ENCODE results near the gene KRTAP10-12. TPM values are rescaled to one million over a fixed set of nuclear protein-coding genes. Genes with fewer than 3 reads are reported as not detected.

KRTAP10-12 gene
- total and polyA plus RNA-seq, 10 donors, result not detected

DNA sequence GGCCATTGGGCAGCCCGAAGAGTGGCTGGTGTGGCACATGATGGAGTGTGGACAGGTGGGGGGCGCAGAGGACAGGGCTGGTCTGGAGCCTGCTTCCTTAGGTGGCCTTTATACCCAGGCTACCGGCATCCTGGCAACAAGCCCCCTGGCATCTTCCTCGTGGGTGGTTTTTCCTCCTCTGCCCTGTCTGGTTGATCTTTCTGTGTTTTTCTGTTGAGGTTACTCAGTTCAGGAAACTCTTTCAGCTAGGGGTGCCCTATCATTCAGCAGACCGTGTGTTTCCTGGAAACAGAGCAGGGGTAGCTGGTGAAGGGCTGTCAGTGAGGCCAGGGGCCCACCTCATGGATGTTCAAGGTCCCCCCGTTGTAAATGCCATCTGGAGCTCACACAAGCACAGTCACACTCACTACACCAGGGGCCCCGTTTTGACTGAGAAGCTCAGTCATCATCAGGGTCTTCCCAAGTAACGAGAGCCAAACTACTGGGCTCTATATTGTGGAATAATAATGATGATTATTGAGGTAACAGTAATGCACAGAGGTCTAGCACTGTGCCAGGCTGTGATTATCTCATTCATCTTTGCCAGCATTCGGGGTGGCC, 42.3 kb upstream of the KRTAP10-12 start, which contains the start of gene KRTAP12-4:
Gene KRTAP12-4, minus strand, starts transcription at position 84 of the 600 bp plus-strand sequence. Its CDS starts 45 bp downstream, at position 39.
- Histone ChIP-seq H3K9me3 (peaks cover 0 to 23% (median 14%) of the 10 kb centered on the region in 8 donors), H3K4me3 (no peak within 1 kb of the TSS), H3K27ac (peak within 1 kb of the TSS in 7 of 8 donors; percentile 22 to 80 (median 52)), H3K27me3 (replicated peaks in 1 of 7) (peaks cover 0 to 27% (median 0%) of the 10 kb centered on the region in 7 donors), H3K4me1 (peaks cover 0 to 21% (median 6%) of the 10 kb centered on the region in 6 donors), H3K36me3 (no peaks in the 10 kb centered on the region)
- 53 to 63% (median 62%) methylated on average over 7 to 9 of the region's 9 CpGs for WGBS, 5 donors
- no peak for TF ChIP-seq POLR2AphosphoS5 (IDR thresholded peaks at IDR 0.05)
- TF ChIP-seq POLR2A (IDR thresholded peaks at IDR 0.05), result no peak
- TF ChIP-seq, protein P1, sequence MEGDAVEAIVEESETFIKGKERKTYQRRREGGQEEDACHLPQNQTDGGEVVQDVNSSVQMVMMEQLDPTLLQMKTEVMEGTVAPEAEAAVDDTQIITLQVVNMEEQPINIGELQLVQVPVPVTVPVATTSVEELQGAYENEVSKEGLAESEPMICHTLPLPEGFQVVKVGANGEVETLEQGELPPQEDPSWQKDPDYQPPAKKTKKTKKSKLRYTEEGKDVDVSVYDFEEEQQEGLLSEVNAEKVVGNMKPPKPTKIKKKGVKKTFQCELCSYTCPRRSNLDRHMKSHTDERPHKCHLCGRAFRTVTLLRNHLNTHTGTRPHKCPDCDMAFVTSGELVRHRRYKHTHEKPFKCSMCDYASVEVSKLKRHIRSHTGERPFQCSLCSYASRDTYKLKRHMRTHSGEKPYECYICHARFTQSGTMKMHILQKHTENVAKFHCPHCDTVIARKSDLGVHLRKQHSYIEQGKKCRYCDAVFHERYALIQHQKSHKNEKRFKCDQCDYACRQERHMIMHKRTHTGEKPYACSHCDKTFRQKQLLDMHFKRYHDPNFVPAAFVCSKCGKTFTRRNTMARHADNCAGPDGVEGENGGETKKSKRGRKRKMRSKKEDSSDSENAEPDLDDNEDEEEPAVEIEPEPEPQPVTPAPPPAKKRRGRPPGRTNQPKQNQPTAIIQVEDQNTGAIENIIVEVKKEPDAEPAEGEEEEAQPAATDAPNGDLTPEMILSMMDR (IDR thresholded peaks at IDR 0.05 in 8 of 11, conservative IDR thresholded peaks at IDR 0.05 in 3 of 11), result no peak
- no peak for DNase-seq
- intact Hi-C loops (cut with DNase I; ENCODE audit: low total_unique reads), result no loop called here

DNA sequence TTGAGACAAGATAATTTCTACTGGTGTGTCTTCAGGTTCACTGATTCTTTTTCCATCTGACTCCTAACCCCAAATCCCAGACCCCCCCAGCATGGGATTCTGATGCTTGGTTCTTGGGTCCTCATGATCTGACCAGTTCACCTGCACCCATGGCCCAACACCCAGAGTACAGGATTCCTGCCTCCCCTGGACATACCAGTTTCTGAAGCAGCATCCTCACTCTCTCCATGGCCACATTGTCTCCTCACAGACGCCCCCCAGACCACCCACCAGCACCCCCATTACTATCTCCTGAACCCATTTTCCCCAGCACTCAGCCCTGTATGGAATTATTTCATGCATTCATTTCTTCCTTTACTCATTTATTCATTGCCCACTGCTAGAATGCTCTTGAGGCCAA, 40.1 kb upstream of the KRTAP10-12 start:
- WGBS, 5 donors, result 30 to 76% (median 61%) methylated on average over 1 of the region's 1 CpG
- TF ChIP-seq, protein P1 (IDR thresholded peaks at IDR 0.05 in 8 of 11, conservative IDR thresholded peaks at IDR 0.05 in 3 of 11), result no peak
- TF ChIP-seq POLR2A (IDR thresholded peaks at IDR 0.05) (no peak), POLR2AphosphoS5 (IDR thresholded peaks at IDR 0.05) (no peak)
- intact Hi-C loops (cut with DNase I; ENCODE audit: low total_unique reads), result no loop called here
- no peak for DNase-seq
- Histone ChIP-seq H3K36me3 (no peaks in the 10 kb centered on the region), H3K4me3 (peak overlapping the region in 1 of 8 donors; percentile 28), H3K9me3 (peaks cover 0 to 23% (median 14%) of the 10 kb centered on the region in 8 donors), H3K27ac (peak overlapping the region; percentile 2 to 90 (median 72)), H3K4me1 (peaks cover 0 to 21% (median 6%) of the 10 kb centered on the region in 6 donors), H3K27me3 (replicated peaks in 1 of 7) (peaks cover 0 to 29% (median 0%) of the 10 kb centered on the region in 7 donors)

DNA sequence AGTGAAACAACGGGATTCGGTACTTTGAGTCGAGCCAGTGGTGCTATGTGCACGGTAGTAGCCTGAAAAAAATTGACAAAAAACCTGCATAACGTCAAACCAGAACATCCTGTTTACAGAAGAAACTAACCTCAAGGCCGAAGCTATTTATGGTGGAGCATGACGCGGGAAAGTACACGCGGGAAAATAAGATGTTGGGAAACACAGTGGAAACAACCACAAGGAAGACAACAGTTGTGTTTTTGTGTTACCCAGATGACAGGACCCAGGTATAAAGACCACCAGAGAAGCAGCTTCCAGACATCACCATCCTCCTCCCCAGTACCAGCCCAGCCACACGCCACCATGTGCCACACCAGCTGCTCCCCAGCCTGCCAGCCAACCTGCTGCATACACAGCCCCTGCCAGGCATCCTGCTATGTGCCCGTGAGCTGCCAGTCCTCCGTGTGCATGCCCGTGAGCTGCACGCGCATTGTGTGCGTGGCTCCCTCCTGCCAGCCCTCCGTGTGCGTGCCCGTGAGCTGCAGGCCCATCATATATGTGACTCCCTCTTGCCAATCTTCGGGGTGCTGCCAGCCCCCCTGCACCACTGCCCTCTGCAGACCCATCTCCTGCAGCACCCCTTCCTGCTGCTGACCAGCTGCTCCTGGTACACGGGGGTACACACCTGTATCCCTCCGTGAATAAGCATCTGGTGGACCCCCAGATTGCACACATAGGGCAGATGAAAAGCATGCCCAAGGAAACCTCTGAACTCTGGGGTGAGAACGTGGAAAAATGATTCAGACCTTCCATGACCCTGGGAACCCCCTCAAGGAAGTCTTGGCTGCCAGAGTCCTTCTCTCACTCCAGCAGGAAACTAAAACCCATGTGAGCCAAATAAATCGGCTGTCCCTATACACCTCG, 39.1 kb upstream of the KRTAP10-12 start, which contains the start of gene KRTAP12-3:
Gene KRTAP12-3, plus strand, starts transcription at position 298 of the 906 bp plus-strand sequence. Its CDS starts 48 bp downstream, at position 346.
- peak; percentile 86 for DNase-seq

More for the DNA sequence above, 39.1 kb upstream of the KRTAP10-12 start, which contains the start of gene KRTAP12-3:
- no peak for TF ChIP-seq POLR2A (IDR thresholded peaks at IDR 0.05)
- peak; percentile 52 to 80 (median 69) for TF ChIP-seq POLR2AphosphoS5 (IDR thresholded peaks at IDR 0.05)
- TF ChIP-seq, protein P1 (IDR thresholded peaks at IDR 0.05 in 8 of 11, conservative IDR thresholded peaks at IDR 0.05 in 3 of 11), result no peak
- Histone ChIP-seq H3K4me1 (peaks cover 0 to 21% (median 6%) of the 10 kb centered on the region in 6 donors), H3K4me3 (peak within 1 kb of the TSS in 1 of 8 donors; percentile 28), H3K27ac (peak within 1 kb of the TSS; percentile 2 to 90 (median 72)), H3K9me3 (peaks cover 0 to 24% (median 18%) of the 10 kb centered on the region in 8 donors), H3K36me3 (no peaks in the 10 kb centered on the region), H3K27me3 (replicated peaks in 1 of 7) (peaks cover 0 to 29% (median 0%) of the 10 kb centered on the region in 7 donors)
- WGBS, 5 donors, result 43 to 68% (median 62%) methylated on average over 16 to 26 of the region's 26 CpGs
- intact Hi-C loops (cut with DNase I; ENCODE audit: low total_unique reads), result no loop called here

Data from spleen (tissue), 11 donors.